ENCODE results near the gene BCAR3.

The BCAR3 gene

GRCh38 chr1:93625582-93626327 is 55.9 kb downstream of the BCAR3 start:
- no peak for DNase-seq (ENCODE audit: low read depth, low spot score)
- no peak overlapping the region for H3K4me3 ChIP-seq (ENCODE audit: low read length)

- H3K4me3 ChIP-seq (ENCODE audit: low read length), result no peak overlapping the region
- DNase-seq (ENCODE audit: low read depth, low spot score), result no peak
Measured at GRCh38 chr1:93623875-93624274, 57.8 kb downstream of the BCAR3 start.

- DNase-seq (ENCODE audit: low read depth, low spot score), result no peak
- H3K4me3 ChIP-seq (ENCODE audit: low read length), result no peak overlapping the region
Measured at GRCh38 chr1:93623436-93623835, 58.2 kb downstream of the BCAR3 start.

GRCh38 chr1:93621246-93621645 is 60.4 kb downstream of the BCAR3 start:
- no peak overlapping the region for H3K4me3 ChIP-seq (ENCODE audit: low read length)
- DNase-seq (ENCODE audit: low read depth, low spot score), result no peak

- no peak for DNase-seq (ENCODE audit: low read depth, low spot score)
- H3K4me3 ChIP-seq (ENCODE audit: low read length), result no peak overlapping the region
Measured at GRCh38 chr1:93620841-93621210, 60.8 kb downstream of the BCAR3 start.

GRCh38 chr1:93620172-93620840 is 61.3 kb downstream of the BCAR3 start:
- no peak for DNase-seq (ENCODE audit: low read depth, low spot score)
- H3K4me3 ChIP-seq (ENCODE audit: low read length), result no peak overlapping the region

- DNase-seq (ENCODE audit: low read depth, low spot score), result peak; percentile 57
- no peak overlapping the region for H3K4me3 ChIP-seq (ENCODE audit: low read length)
Measured at GRCh38 chr1:93619507-93620171, 62.0 kb downstream of the BCAR3 start.

GRCh38 chr1:93617670-93618499 is 63.8 kb downstream of the BCAR3 start:
- H3K4me3 ChIP-seq (ENCODE audit: low read length), result no peak overlapping the region
- DNase-seq (ENCODE audit: low read depth, low spot score), result no peak

- peak; percentile 15 for DNase-seq (ENCODE audit: low read depth, low spot score)
- H3K4me3 ChIP-seq (ENCODE audit: low read length), result no peak overlapping the region
Measured at GRCh38 chr1:93616996-93617669, 64.5 kb downstream of the BCAR3 start.

- no peak for DNase-seq (ENCODE audit: low read depth, low spot score)
- H3K4me3 ChIP-seq (ENCODE audit: low read length), result no peak overlapping the region
Measured at GRCh38 chr1:93616221-93616995, 65.2 kb downstream of the BCAR3 start.

- no peak for DNase-seq (ENCODE audit: low read depth, low spot score)
- no peak overlapping the region for H3K4me3 ChIP-seq (ENCODE audit: low read length)
Measured at GRCh38 chr1:93615582-93616150, 66.0 kb downstream of the BCAR3 start.

GRCh38 chr1:93614986-93615581 is 66.6 kb downstream of the BCAR3 start:
- DNase-seq (ENCODE audit: low read depth, low spot score), result no peak
- no peak overlapping the region for H3K4me3 ChIP-seq (ENCODE audit: low read length)

- no peak overlapping the region for H3K4me3 ChIP-seq (ENCODE audit: low read length)
- no peak for DNase-seq (ENCODE audit: low read depth, low spot score)
Measured at GRCh38 chr1:93614541-93614940, 67.1 kb downstream of the BCAR3 start.

GRCh38 chr1:93613898-93614297 is 67.7 kb downstream of the BCAR3 start:
- DNase-seq (ENCODE audit: low read depth, low spot score), result no peak
- no peak overlapping the region for H3K4me3 ChIP-seq (ENCODE audit: low read length)

- no peak for DNase-seq (ENCODE audit: low read depth, low spot score)
- H3K4me3 ChIP-seq (ENCODE audit: low read length), result no peak overlapping the region
Measured at GRCh38 chr1:93612510-93612909, 69.1 kb downstream of the BCAR3 start.

- no peak overlapping the region for H3K4me3 ChIP-seq (ENCODE audit: low read length)
- DNase-seq (ENCODE audit: low read depth, low spot score), result no peak
Measured at GRCh38 chr1:93611668-93612067, 70.0 kb downstream of the BCAR3 start.

GRCh38 chr1:93609536-93609935 is 72.1 kb downstream of the BCAR3 start:
- H3K4me3 ChIP-seq (ENCODE audit: low read length), result no peak overlapping the region
- no peak for DNase-seq (ENCODE audit: low read depth, low spot score)
